ENCODE results near the gene LHFPL3.

DNA sequence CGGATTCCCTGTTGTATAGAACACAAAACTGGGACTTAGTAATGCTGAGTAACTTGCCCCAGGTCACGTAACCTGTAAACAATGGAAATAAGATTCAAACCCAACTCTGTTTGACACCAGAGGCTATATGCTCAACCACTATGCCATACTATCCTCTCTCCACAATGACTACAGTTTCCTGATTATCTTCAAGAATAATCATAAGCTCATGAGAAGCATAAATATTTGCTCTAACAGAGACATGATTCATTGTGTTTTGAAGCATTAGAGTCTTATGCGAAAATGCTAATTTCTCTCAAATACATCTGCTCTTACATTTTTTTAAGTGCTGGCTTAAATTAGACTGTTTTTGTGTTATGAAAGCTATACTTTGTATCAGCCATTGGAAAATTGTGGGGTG, 241.3 kb downstream of the LHFPL3 start:
- TF ChIP-seq, protein P1, sequence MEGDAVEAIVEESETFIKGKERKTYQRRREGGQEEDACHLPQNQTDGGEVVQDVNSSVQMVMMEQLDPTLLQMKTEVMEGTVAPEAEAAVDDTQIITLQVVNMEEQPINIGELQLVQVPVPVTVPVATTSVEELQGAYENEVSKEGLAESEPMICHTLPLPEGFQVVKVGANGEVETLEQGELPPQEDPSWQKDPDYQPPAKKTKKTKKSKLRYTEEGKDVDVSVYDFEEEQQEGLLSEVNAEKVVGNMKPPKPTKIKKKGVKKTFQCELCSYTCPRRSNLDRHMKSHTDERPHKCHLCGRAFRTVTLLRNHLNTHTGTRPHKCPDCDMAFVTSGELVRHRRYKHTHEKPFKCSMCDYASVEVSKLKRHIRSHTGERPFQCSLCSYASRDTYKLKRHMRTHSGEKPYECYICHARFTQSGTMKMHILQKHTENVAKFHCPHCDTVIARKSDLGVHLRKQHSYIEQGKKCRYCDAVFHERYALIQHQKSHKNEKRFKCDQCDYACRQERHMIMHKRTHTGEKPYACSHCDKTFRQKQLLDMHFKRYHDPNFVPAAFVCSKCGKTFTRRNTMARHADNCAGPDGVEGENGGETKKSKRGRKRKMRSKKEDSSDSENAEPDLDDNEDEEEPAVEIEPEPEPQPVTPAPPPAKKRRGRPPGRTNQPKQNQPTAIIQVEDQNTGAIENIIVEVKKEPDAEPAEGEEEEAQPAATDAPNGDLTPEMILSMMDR (conservative IDR thresholded peaks at IDR 0.05): no peak
- TF ChIP-seq ZFX (IDR thresholded peaks at IDR 0.05): no peak

All from C4-2B (cell line).